ENCODE results near the gene FOXP1.

Gene FOXP1

DNA sequence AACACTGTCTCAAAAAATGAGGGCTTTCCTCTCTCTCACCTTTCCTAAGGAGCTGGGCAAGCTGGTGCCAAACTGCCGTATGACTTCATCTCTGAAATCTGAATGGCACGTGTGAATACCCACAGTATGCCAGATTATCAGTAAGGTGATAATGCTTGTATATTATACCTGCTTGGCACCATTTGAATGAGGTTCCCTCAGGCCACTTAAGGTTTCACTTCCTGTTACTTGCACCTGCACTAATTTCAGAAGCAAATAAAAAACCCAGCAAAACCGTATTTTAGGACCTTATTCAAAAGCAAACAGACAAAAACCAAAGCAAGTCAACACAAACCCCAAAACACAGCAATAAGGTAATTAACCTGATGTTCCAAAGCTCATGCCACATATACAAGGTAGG, 19.7 kb downstream of the FOXP1 start:
- peak; percentile 41 for DNase-seq (ENCODE audit: extremely low spot score)
- TF ChIP-seq, protein P1, sequence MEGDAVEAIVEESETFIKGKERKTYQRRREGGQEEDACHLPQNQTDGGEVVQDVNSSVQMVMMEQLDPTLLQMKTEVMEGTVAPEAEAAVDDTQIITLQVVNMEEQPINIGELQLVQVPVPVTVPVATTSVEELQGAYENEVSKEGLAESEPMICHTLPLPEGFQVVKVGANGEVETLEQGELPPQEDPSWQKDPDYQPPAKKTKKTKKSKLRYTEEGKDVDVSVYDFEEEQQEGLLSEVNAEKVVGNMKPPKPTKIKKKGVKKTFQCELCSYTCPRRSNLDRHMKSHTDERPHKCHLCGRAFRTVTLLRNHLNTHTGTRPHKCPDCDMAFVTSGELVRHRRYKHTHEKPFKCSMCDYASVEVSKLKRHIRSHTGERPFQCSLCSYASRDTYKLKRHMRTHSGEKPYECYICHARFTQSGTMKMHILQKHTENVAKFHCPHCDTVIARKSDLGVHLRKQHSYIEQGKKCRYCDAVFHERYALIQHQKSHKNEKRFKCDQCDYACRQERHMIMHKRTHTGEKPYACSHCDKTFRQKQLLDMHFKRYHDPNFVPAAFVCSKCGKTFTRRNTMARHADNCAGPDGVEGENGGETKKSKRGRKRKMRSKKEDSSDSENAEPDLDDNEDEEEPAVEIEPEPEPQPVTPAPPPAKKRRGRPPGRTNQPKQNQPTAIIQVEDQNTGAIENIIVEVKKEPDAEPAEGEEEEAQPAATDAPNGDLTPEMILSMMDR (IDR thresholded peaks at IDR 0.05; ENCODE audit: control extremely low read depth, extremely low read depth, low read depth, missing control alignments) = no peak
- POLR2A ChIA-PET = no interaction called here
- CTCF ChIA-PET = no interaction called here

DNA sequence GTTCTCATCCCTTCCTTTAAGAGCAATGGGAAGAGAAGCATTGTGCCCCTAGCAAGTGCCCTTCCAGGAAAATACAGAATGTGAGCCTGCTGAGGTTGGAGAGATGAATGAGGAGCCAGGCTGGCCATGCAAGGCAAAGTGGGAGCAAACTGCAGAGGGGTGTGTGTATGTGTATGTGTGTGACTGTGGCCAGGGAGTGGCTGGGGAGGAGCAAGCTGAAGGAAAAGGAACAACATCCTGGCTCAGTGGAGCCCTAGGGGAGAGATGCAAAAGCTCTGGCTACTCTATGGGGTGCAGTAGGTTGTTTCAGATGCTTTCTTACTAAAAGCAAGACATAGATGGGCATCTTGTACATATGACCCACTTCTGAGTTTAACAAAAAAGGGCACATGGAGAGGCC, 20.6 kb downstream of the FOXP1 start:
- ChIA-PET POLR2A (no interaction called here), CTCF (no interaction called here)
- DNase-seq (ENCODE audit: extremely low spot score) = no peak
- TF ChIP-seq, protein P1 (IDR thresholded peaks at IDR 0.05; ENCODE audit: control extremely low read depth, extremely low read depth, low read depth, missing control alignments) = no peak

DNA sequence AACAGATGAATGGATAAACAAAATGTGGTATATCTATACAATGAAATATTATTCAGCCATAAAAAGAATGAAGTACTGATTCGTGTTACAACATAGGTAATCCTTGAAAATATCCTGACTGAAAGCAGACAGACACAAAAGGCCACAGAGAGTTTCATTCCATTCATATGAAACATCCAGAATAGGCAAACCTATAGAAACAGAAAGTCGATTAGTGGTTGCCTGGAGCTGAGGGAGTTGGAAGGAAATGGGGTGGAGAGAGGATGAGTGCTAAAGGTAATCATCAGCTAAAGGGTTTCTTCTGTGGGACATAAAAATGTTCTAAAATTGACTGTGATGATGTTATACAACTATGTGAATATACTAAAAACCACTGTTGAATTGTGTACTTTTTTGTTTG, 22.9 kb downstream of the FOXP1 start:
- ChIA-PET CTCF (no interaction called here), POLR2A (no interaction called here)
- TF ChIP-seq, protein P1 (IDR thresholded peaks at IDR 0.05; ENCODE audit: control extremely low read depth, extremely low read depth, low read depth, missing control alignments) = no peak
- DNase-seq (ENCODE audit: extremely low spot score) = no peak

DNA sequence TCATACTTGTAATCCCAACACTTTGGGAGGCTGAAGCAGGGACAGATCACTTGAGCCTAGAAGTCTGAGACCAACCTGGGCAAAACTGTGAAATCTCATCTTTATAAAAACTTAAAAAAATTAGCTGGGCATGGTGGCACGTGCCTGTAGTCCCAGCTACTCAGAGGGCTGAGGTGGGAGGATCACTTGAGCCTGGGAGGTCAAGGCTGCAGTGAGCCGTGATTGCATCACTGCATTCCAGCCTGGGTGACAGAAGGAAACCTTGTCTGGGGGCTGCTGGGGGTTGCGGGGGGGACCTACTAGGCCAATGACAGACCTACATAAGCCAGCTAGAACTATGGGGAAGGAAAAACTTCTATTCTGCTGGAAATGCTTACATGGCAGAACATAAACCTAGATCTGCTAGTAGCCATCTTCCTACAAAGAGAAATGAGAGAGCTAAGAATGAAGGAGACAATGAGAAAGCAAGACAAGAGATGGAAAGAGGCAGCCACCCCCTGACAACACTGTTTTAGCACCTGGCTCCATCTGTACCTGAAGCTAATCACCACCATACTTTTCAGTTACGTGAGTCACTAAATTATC, 23.9 kb downstream of the FOXP1 start:
- ChIA-PET POLR2A (no interaction called here), CTCF (no interaction called here)
- TF ChIP-seq, protein P1 (IDR thresholded peaks at IDR 0.05; ENCODE audit: control extremely low read depth, extremely low read depth, low read depth, missing control alignments) = no peak
- no peak for DNase-seq (ENCODE audit: extremely low spot score)

DNA sequence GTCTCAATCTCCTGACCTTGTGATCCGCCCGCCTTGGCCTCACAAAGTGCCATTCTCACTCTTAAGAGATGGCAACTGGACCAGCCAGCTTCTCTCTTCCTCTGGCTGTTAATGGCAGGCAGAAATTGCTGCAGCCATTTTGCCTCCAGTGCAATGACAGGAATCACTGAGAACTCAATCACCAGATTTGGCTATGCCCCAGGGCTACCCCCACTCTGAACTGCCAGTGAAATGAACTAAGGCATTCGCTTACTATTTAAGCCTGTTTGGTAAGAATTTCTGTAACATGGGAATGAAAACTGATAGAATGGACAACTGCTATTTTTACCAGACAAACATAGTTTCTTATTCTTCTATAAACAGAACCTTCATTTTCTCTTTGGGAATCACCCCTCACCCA, 24.5 kb downstream of the FOXP1 start:
- ChIA-PET POLR2A (no interaction called here), CTCF (no interaction called here)
- TF ChIP-seq, protein P1 (IDR thresholded peaks at IDR 0.05; ENCODE audit: control extremely low read depth, extremely low read depth, low read depth, missing control alignments) = no peak
- DNase-seq (ENCODE audit: extremely low spot score) = no peak

DNA sequence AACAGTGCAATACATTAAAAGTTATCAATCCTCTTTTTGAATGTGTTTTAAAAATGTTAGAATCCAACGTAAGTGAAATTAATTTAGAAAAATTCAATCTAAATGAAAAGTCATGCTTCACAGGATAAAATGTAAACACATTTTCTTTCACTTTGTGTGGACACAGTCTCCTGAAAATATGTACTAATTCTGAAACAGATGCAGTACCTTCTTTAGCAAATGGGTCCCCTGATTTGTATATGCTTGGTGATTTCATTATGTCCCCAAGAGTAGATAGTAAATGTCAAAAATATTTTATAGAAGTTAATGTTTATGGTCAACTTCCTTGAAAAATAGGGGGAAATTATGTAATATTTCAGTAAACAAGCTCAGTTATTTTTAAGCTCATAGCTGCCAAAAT, 28.9 kb downstream of the FOXP1 start:
- ChIA-PET POLR2A (no interaction called here), CTCF (interaction anchor here (1.7 kb wide), 1 partner anchor 9 kb away, joined by 7 read pairs; no protein-coding TSS in a partner anchor)
- no peak for DNase-seq (ENCODE audit: extremely low spot score)
- TF ChIP-seq, protein P1 (IDR thresholded peaks at IDR 0.05; ENCODE audit: control extremely low read depth, extremely low read depth, low read depth, missing control alignments) = no peak

All from GM10248 (cell line).